Measurements from ENCODE around the gene GUCY1A2. TPM values are rescaled to one million over a fixed set of nuclear protein-coding genes. Genes with fewer than 3 reads are reported as not detected.

Gene GUCY1A2
- polyA plus RNA-seq, 3 donors = not detected

- H3K4me1 ChIP-seq (ENCODE audit: control insufficient read depth in 1 of 2, insufficient read depth in 2 of 2, low read length in 2 of 2) = no peaks in the 10 kb centered on the region
- no peaks in the 10 kb centered on the region for H3K36me3 ChIP-seq (replicated peaks in 1 of 2; ENCODE audit: control insufficient read depth in 1 of 2, insufficient read depth in 2 of 2, low read length in 2 of 2)
- H3K4me1 Mint-ChIP-seq = no peaks in the 10 kb centered on the region
- H3K9me3 Mint-ChIP-seq = peaks cover 0 to 5% (median 0%) of the 10 kb centered on the region in 7 donors
- TF ChIP-seq, protein P1, sequence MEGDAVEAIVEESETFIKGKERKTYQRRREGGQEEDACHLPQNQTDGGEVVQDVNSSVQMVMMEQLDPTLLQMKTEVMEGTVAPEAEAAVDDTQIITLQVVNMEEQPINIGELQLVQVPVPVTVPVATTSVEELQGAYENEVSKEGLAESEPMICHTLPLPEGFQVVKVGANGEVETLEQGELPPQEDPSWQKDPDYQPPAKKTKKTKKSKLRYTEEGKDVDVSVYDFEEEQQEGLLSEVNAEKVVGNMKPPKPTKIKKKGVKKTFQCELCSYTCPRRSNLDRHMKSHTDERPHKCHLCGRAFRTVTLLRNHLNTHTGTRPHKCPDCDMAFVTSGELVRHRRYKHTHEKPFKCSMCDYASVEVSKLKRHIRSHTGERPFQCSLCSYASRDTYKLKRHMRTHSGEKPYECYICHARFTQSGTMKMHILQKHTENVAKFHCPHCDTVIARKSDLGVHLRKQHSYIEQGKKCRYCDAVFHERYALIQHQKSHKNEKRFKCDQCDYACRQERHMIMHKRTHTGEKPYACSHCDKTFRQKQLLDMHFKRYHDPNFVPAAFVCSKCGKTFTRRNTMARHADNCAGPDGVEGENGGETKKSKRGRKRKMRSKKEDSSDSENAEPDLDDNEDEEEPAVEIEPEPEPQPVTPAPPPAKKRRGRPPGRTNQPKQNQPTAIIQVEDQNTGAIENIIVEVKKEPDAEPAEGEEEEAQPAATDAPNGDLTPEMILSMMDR (IDR thresholded peaks at IDR 0.05) = no peak
- peak overlapping the region in 1 of 2 donors; percentile 82 for H3K4me3 Mint-ChIP-seq
- peaks cover 36 to 61% of the 10 kb centered on the region in 2 donors for H3K27me3 ChIP-seq (ENCODE audit: control insufficient read depth in 2 of 2, insufficient read depth in 2 of 2, low read length in 2 of 2)
- H3K27ac ChIP-seq (ENCODE audit: low read depth in 1 of 2, low read length in 2 of 2) = no peak overlapping the region
- intact Hi-C loops (cut with micrococcal nuclease) = no loop called here
- no peak overlapping the region for H3K4me3 ChIP-seq (replicated peaks in 1 of 3; ENCODE audit: low read depth in 2 of 3, low read length in 3 of 3)
- H3K79me2 ChIP-seq (ENCODE audit: insufficient read depth, low read length) = no peaks in the 10 kb centered on the region
- H3K27ac Mint-ChIP-seq = peak overlapping the region in 1 of 7 donors; percentile 33
- peaks cover 0 to 3% of the 10 kb centered on the region in 2 donors for H3K36me3 Mint-ChIP-seq
- no peak overlapping the region for H3K4me2 ChIP-seq (replicated peaks; ENCODE audit: extremely low read depth, low read length, poor library complexity, severe bottlenecking)
- H3K9me3 ChIP-seq (replicated peaks in 1 of 2; ENCODE audit: control insufficient read depth in 1 of 2, insufficient read depth in 1 of 2, low read length in 2 of 2) = peaks cover 0 to 6% of the 10 kb centered on the region in 2 donors
- H3K27me3 Mint-ChIP-seq (ENCODE audit: low read depth in 3 of 3) = peaks cover 42 to 47% (median 43%) of the 10 kb centered on the region in 3 donors
- no peak overlapping the region for H2AFZ ChIP-seq (ENCODE audit: insufficient read depth, low read depth, low read length, poor library complexity, severe bottlenecking)
- no peaks in the 10 kb centered on the region for H4K20me1 ChIP-seq (ENCODE audit: insufficient read depth, low read length)
- DNase-seq = no peak
- H3K9ac ChIP-seq (ENCODE audit: insufficient read depth, low read length, poor library complexity, severe bottlenecking) = no peak overlapping the region
- 2% methylated on average over 23 of the region's 36 CpGs for WGBS (ENCODE audit: insufficient coverage)
Measured at GRCh38 chr11:107018902-107019493, 722 bp upstream of the GUCY1A2 start.

- H3K27ac Mint-ChIP-seq = no peak overlapping the region
- Histone ChIP-seq H2AFZ (ENCODE audit: insufficient read depth, low read depth, low read length, poor library complexity, severe bottlenecking) (no peak overlapping the region), H3K27me3 (ENCODE audit: control insufficient read depth in 2 of 2, insufficient read depth in 2 of 2, low read length in 2 of 2) (peaks cover 36 to 61% of the 10 kb centered on the region in 2 donors), H3K79me2 (ENCODE audit: insufficient read depth, low read length) (no peaks in the 10 kb centered on the region), H3K9me3 (replicated peaks in 1 of 2; ENCODE audit: control insufficient read depth in 1 of 2, insufficient read depth in 1 of 2, low read length in 2 of 2) (peaks cover 0 to 6% of the 10 kb centered on the region in 2 donors), H4K20me1 (ENCODE audit: insufficient read depth, low read length) (no peaks in the 10 kb centered on the region), H3K4me3 (replicated peaks in 1 of 3; ENCODE audit: low read depth in 2 of 3, low read length in 3 of 3) (no peak overlapping the region), H3K4me2 (replicated peaks; ENCODE audit: extremely low read depth, low read length, poor library complexity, severe bottlenecking) (peak overlapping the region; percentile 20), H3K9ac (ENCODE audit: insufficient read depth, low read length, poor library complexity, severe bottlenecking) (no peak overlapping the region), H3K27ac (ENCODE audit: low read depth in 1 of 2, low read length in 2 of 2) (no peak overlapping the region), H3K36me3 (replicated peaks in 1 of 2; ENCODE audit: control insufficient read depth in 1 of 2, insufficient read depth in 2 of 2, low read length in 2 of 2) (no peaks in the 10 kb centered on the region), H3K4me1 (ENCODE audit: control insufficient read depth in 1 of 2, insufficient read depth in 2 of 2, low read length in 2 of 2) (no peaks in the 10 kb centered on the region)
- H3K9me3 Mint-ChIP-seq = peaks cover 0 to 5% (median 0%) of the 10 kb centered on the region in 7 donors
- H3K4me3 Mint-ChIP-seq = peak overlapping the region in 1 of 2 donors; percentile 41
- intact Hi-C loops (cut with micrococcal nuclease) = no loop called here
- WGBS (ENCODE audit: insufficient coverage) = 1% methylated on average over 85 of the region's 85 CpGs
- DNase-seq = no peak
- no peaks in the 10 kb centered on the region for H3K4me1 Mint-ChIP-seq
- H3K36me3 Mint-ChIP-seq = peaks cover 0 to 3% of the 10 kb centered on the region in 2 donors
- H3K27me3 Mint-ChIP-seq (ENCODE audit: low read depth in 3 of 3) = peaks cover 42 to 47% (median 44%) of the 10 kb centered on the region in 3 donors
- TF ChIP-seq, protein P1 (IDR thresholded peaks at IDR 0.05) = no peak
Measured at GRCh38 chr11:107017433-107018218, 650 bp downstream of the GUCY1A2 start.

All from CD14-positive monocyte (primary cell).